H9 (cell line): ENCODE results near the gene LRFN2. TPM values are rescaled to one million over a fixed set of nuclear protein-coding genes. Genes with fewer than 3 reads are reported as not detected.

ENCODE experiments used
- DNase-seq: peaks from one replicate; pipeline ENCODE4 v3.0.0-alpha.2; 2017
- H2AFZ ChIP-seq: one replicate; pipeline ENCODE4 v1.6.1; 2013; ENCODE audit warnings: mild to moderate bottlenecking, low read length, control low read depth, moderate library complexity
- H2AK5ac ChIP-seq: 2 replicates; pipeline ENCODE4 v1.6.1; 2013; ENCODE audit warnings: low read length, control low read depth, mixed read lengths; ENCODE audit not compliant: insufficient read length
- H2BK120ac ChIP-seq: one replicate; pipeline ENCODE4 v1.6.1; 2013; ENCODE audit warnings: low read depth, mild to moderate bottlenecking, low read length, control low read depth, inconsistent platforms; ENCODE audit not compliant: poor library complexity, severe bottlenecking
- H2BK12ac ChIP-seq: 2 replicates; pipeline ENCODE4 v1.6.1; 2013; ENCODE audit warnings: low read length, control low read depth, mixed read lengths, low read depth; ENCODE audit not compliant: insufficient read length
- H2BK15ac ChIP-seq: 2 replicates; pipeline ENCODE4 v1.6.1; 2013; ENCODE audit warnings: low read depth, low read length, control low read depth
- H2BK20ac ChIP-seq: one replicate; pipeline ENCODE4 v1.6.1; 2013; ENCODE audit warnings: low read depth, mild to moderate bottlenecking, low read length, control low read depth, inconsistent platforms; ENCODE audit not compliant: poor library complexity, severe bottlenecking
- H2BK5ac ChIP-seq: 2 replicates; pipeline ENCODE4 v1.6.1; 2013; ENCODE audit warnings: low read length, control low read depth, mixed read lengths; ENCODE audit not compliant: insufficient read length
- H3K14ac ChIP-seq: 2 replicates; pipeline ENCODE4 v1.6.1; 2013; ENCODE audit warnings: low read length, control low read depth; ENCODE audit not compliant: insufficient read depth
- H3K18ac ChIP-seq: 2 replicates; pipeline ENCODE4 v1.6.1; 2013; ENCODE audit warnings: low read depth, mild to moderate bottlenecking, mixed read lengths, low read length, control low read depth; ENCODE audit not compliant: insufficient read length
- H3K23ac ChIP-seq: 2 replicates; pipeline ENCODE4 v1.6.1; 2013; ENCODE audit warnings: low read length, control low read depth, mixed read lengths, low read depth; ENCODE audit not compliant: insufficient read length
- H3K23me2 ChIP-seq: 2 replicates; pipeline ENCODE4 v1.6.1; 2013; ENCODE audit warnings: low read depth, mild to moderate bottlenecking, mixed read lengths, low read length, control low read depth; ENCODE audit not compliant: insufficient read length, poor library complexity, severe bottlenecking
- H3K27ac ChIP-seq: 2 replicates; pipeline ENCODE4 v1.5.1; 2013; ENCODE audit warnings: low read length, control low read depth, mixed read lengths, low read depth; ENCODE audit not compliant: insufficient read length
- H3K27me3 ChIP-seq: 2 replicates; pipeline ENCODE4 v1.6.1; 2013; ENCODE audit warnings: low read length, control low read depth, inconsistent platforms; ENCODE audit not compliant: insufficient read depth
- H3K4ac ChIP-seq: 2 replicates; pipeline ENCODE4 v1.6.1; 2013; ENCODE audit warnings: low read depth, mild to moderate bottlenecking, control low read depth, inconsistent platforms, low read length, moderate library complexity
- H3K4me1 ChIP-seq: 2 replicates; pipeline ENCODE4 v1.6.1; 2013; ENCODE audit warnings: low read length, control low read depth, inconsistent platforms; ENCODE audit not compliant: insufficient read depth
- H3K4me2 ChIP-seq: 2 replicates; pipeline ENCODE4 v1.6.1; 2013; ENCODE audit warnings: low read length, control low read depth, mixed read lengths; ENCODE audit not compliant: insufficient read length, insufficient read depth
- H3K56ac ChIP-seq: 2 replicates; pipeline ENCODE4 v1.6.1; 2013; ENCODE audit warnings: low read depth, mild to moderate bottlenecking, mixed read lengths, low read length, control low read depth; ENCODE audit not compliant: insufficient read length
- H3K79me1 ChIP-seq: 2 replicates; pipeline ENCODE4 v1.6.1; 2013; ENCODE audit warnings: low read depth, mild to moderate bottlenecking, moderate library complexity, low read length, control low read depth, inconsistent platforms; ENCODE audit not compliant: insufficient read depth, poor library complexity, severe bottlenecking
- H3K79me2 ChIP-seq: 2 replicates; pipeline ENCODE4 v1.6.1; 2013; ENCODE audit warnings: low read length, control low read depth, inconsistent platforms; ENCODE audit not compliant: insufficient read depth
- H3K9ac ChIP-seq: 2 replicates; pipeline ENCODE4 v1.6.1; 2013; ENCODE audit warnings: low read length, control low read depth, mixed read lengths; ENCODE audit not compliant: insufficient read length; ENCODE audit errors: extremely low read depth
- H3K9me3 ChIP-seq: one replicate; pipeline ENCODE4 v1.6.1; 2013; ENCODE audit warnings: low read depth, low read length, inconsistent platforms; ENCODE audit not compliant: control insufficient read depth
- H3T11ph ChIP-seq: one replicate; pipeline ENCODE4 v1.6.1; 2013; ENCODE audit warnings: mild to moderate bottlenecking, low read length, control low read depth, inconsistent platforms
- H4K20me1 ChIP-seq: one replicate; pipeline ENCODE4 v1.6.1; 2013; ENCODE audit not compliant: control insufficient read depth, insufficient read length, insufficient read depth
- H4K5ac ChIP-seq: 2 replicates; pipeline ENCODE4 v1.6.1; 2013; ENCODE audit warnings: low read depth, mild to moderate bottlenecking, mixed read lengths, low read length, control low read depth; ENCODE audit not compliant: insufficient read length
- H4K8ac ChIP-seq: replicated peaks from 2 replicates; pipeline ENCODE4 v1.6.1; 2013; ENCODE audit warnings: low read length, control low read depth, mixed read lengths, low read depth; ENCODE audit not compliant: insufficient read length
- H4K91ac ChIP-seq: 2 replicates; pipeline ENCODE4 v1.6.1; 2013; ENCODE audit warnings: low read depth, mild to moderate bottlenecking, moderate library complexity, mixed read lengths, low read length, control low read depth; ENCODE audit not compliant: insufficient read length
- H3K27ac Mint-ChIP-seq, 3 experiments: 2 replicates in 2 of 3; 3 replicates in 1 of 3; pipeline ENCODE4 v1.8.0; 2020 to 2021; ENCODE audit warnings: mixed read lengths in 3 of 3, mild to moderate bottlenecking in 1 of 3, moderate library complexity in 1 of 3
- H3K27me3 Mint-ChIP-seq: 2 replicates; pipeline ENCODE4 v1.8.0; 2021; ENCODE audit warnings: low read depth, mild to moderate bottlenecking, moderate library complexity, mixed read lengths
- H3K36me3 Mint-ChIP-seq, 3 experiments: 2 replicates in 2 of 3; 3 replicates in 1 of 3; pipeline ENCODE4 v1.8.0; 2020 to 2021; ENCODE audit warnings: low read depth in 3 of 3, mixed read lengths in 3 of 3; ENCODE audit not compliant: insufficient read depth in 1 of 3
- H3K4me1 Mint-ChIP-seq, 2 experiments: 2 replicates each; pipeline ENCODE4 v1.8.0; 2020; ENCODE audit warnings: mixed read lengths in 2 of 2
- H3K4me3 Mint-ChIP-seq, 2 experiments: 2 replicates in 1 of 2; 3 replicates in 1 of 2; pipeline ENCODE4 v1.8.0; 2020 to 2021; ENCODE audit warnings: mild to moderate bottlenecking in 2 of 2, mixed read lengths in 2 of 2, moderate library complexity in 1 of 2
- H3K9me3 Mint-ChIP-seq, 2 experiments: 2 replicates in 1 of 2; 3 replicates in 1 of 2; pipeline ENCODE4 v1.8.0; 2020; ENCODE audit warnings: mild to moderate bottlenecking in 2 of 2, mixed read lengths in 2 of 2, moderate library complexity in 1 of 2
- CTCF ChIP-seq: fragments of 200-600 bp; sonication (generic); conservative IDR thresholded peaks from 3 replicates; pipeline ENCODE4 v1.8.0; 2021; ENCODE audit warnings: antibody characterized with exemption, mild to moderate bottlenecking
- WGBS: extraction: QIAGEN DNeasy Blood & Tissue Kit; methylation state at CpG from one replicate; pipeline ENCODE4 v1.1.7; 2013; ENCODE audit warnings: missing lambda C conversion rate, low lambda C conversion rate, mixed read lengths; ENCODE audit not compliant: insufficient read length; ENCODE audit errors: extremely low coverage; 5-methylcytosine and 5-hydroxymethylcytosine counted together
- total RNA-seq: library from RNA; stranded (reverse); gene quantifications from 2 replicates; pipeline ENCODE4 v1.2.1, GENCODE V29; 2021

The LRFN2 gene
- total RNA-seq, 1 experiment from 2014 or later: 0.11 TPM

GRCh38 chr6:40558102-40558501 is 29.1 kb downstream of the LRFN2 start:
- H3K23ac ChIP-seq: no peak overlapping the region
- no peak overlapping the region for H3K56ac ChIP-seq
- H2AK5ac ChIP-seq: no peak overlapping the region
- no peak overlapping the region for H2BK12ac ChIP-seq
- H3K27me3 ChIP-seq: no peaks in the 10 kb centered on the region
- no CpG with 5 or more reads among the region's 3 CpGs for WGBS
- H3K27ac ChIP-seq: no peak overlapping the region
- H3K79me2 ChIP-seq: no peaks in the 10 kb centered on the region
- no peaks in the 10 kb centered on the region for H4K20me1 ChIP-seq
- H3K18ac ChIP-seq: no peak overlapping the region
- H3K4me2 ChIP-seq: no peak overlapping the region
- Mint-ChIP-seq H3K4me3 (no peak overlapping the region), H3K27me3 (peaks cover 1% of the 10 kb centered on the region; the same call in 1 of the 2 replicates), H3K36me3 (no peaks in the 10 kb centered on the region), H3K27ac (no peak overlapping the region), H3K9me3 (no peaks in the 10 kb centered on the region), H3K4me1 (peaks cover 31 to 48% of the 10 kb centered on the region in 2 experiments)
- no peak overlapping the region for H3T11ph ChIP-seq
- H3K9ac ChIP-seq: no peak overlapping the region
- DNase-seq: no peak
- H3K14ac ChIP-seq: no peak overlapping the region
- H3K23me2 ChIP-seq: no peaks in the 10 kb centered on the region
- H4K8ac ChIP-seq: no peak overlapping the region
- no peak overlapping the region for H2BK5ac ChIP-seq
- no peak overlapping the region for H2BK120ac ChIP-seq
- H2BK20ac ChIP-seq: no peak overlapping the region
- TF ChIP-seq CTCF: no peak
- no peak overlapping the region for H4K91ac ChIP-seq
- H2AFZ ChIP-seq: no peak overlapping the region
- no peaks in the 10 kb centered on the region for H3K79me1 ChIP-seq
- no peaks in the 10 kb centered on the region for H3K9me3 ChIP-seq
- H3K4ac ChIP-seq: no peak overlapping the region
- H3K4me1 ChIP-seq: peaks cover 5% of the 10 kb centered on the region; the same call in 1 of the 2 replicates
- no peak overlapping the region for H2BK15ac ChIP-seq
- H4K5ac ChIP-seq: no peak overlapping the region
